RCC 7860 (cell line): ENCODE results near the gene ZNF407.
"Not testable (repeated sequence)": the region's sequence is repeated elsewhere in the genome, so short reads cannot be mapped to it uniquely, and the experiment has no call there.

ENCODE experiments used
- DNase-seq: peaks from one replicate; pipeline ENCODE4 v3.0.0-alpha.2; 2015; ENCODE audit warnings: low spot score
- FAIRE-seq: peaks from 2 replicates; lab custom pipeline; 2012; peaks lifted over from hg19 to GRCh38; lab: Jason Lieb, UNC

Gene ZNF407

GRCh38 chr18:74950479-74950878 lies 352.8 kb downstream of the ZNF407 start:
- FAIRE-seq (no peak), DNase-seq (no peak)

- FAIRE-seq (peak; percentile 62), DNase-seq (peak; percentile 58)
Measured at GRCh38 chr18:74951165-74951760, 353.6 kb downstream of the ZNF407 start.

- no peak for FAIRE-seq
Measured at GRCh38 chr18:74957588-74958224, 360.0 kb downstream of the ZNF407 start.

GRCh38 chr18:74959216-74959615 lies 361.5 kb downstream of the ZNF407 start:
- no peak for FAIRE-seq

More at GRCh38 chr18:74957588-74958224, 360.0 kb downstream of the ZNF407 start:
- DNase-seq = no peak

GRCh38 chr18:74961596-74961995 lies 363.9 kb downstream of the ZNF407 start:
- DNase-seq (no peak), FAIRE-seq (no peak)

More at GRCh38 chr18:74959216-74959615, 361.5 kb downstream of the ZNF407 start:
- no peak for DNase-seq

- peak; percentile 22 for DNase-seq
- no peak for FAIRE-seq
Measured at GRCh38 chr18:74963820-74964446, 366.3 kb downstream of the ZNF407 start.

GRCh38 chr18:74965682-74966081 lies 368.0 kb downstream of the ZNF407 start:
- no peak for DNase-seq
- no peak for FAIRE-seq

- DNase-seq (no peak), FAIRE-seq (no peak)
Measured at GRCh38 chr18:74967438-74967837, 369.8 kb downstream of the ZNF407 start.

- DNase-seq (no peak), FAIRE-seq (no peak)
Measured at GRCh38 chr18:74967979-74968378, 370.3 kb downstream of the ZNF407 start.

- DNase-seq, FAIRE-seq: not testable (repeated sequence)
Measured at GRCh38 chr18:74971358-74971757, 373.7 kb downstream of the ZNF407 start.

GRCh38 chr18:74971776-74972175 lies 374.1 kb downstream of the ZNF407 start:
- not testable (repeated sequence) for DNase-seq, FAIRE-seq

- FAIRE-seq (no peak), DNase-seq (no peak)
Measured at GRCh38 chr18:74972354-74972753, 374.7 kb downstream of the ZNF407 start.

GRCh38 chr18:74975001-74975400 lies 377.3 kb downstream of the ZNF407 start:
- DNase-seq = no peak
- FAIRE-seq = no peak

- DNase-seq = no peak
- FAIRE-seq = no peak
Measured at GRCh38 chr18:74976331-74976909, 378.8 kb downstream of the ZNF407 start.

- FAIRE-seq (no peak), DNase-seq (no peak)
Measured at GRCh38 chr18:74977041-74977440, 379.4 kb downstream of the ZNF407 start.

GRCh38 chr18:74980669-74981068 lies 383.0 kb downstream of the ZNF407 start:
- no peak for DNase-seq
- no peak for FAIRE-seq

GRCh38 chr18:74981476-74981875 lies 383.8 kb downstream of the ZNF407 start:
- no peak for FAIRE-seq
- DNase-seq = no peak

- FAIRE-seq (no peak), DNase-seq (no peak)
Measured at GRCh38 chr18:74982946-74983635, 385.4 kb downstream of the ZNF407 start.

GRCh38 chr18:74989134-74989533 lies 391.5 kb downstream of the ZNF407 start:
- DNase-seq (no peak), FAIRE-seq (no peak)

GRCh38 chr18:74990563-74991081 lies 393.0 kb downstream of the ZNF407 start:
- FAIRE-seq = no peak
- no peak for DNase-seq
